Testis (tissue), 5 donors: ENCODE measurements around the gene TEX54. TPM values are rescaled to one million over a fixed set of nuclear protein-coding genes. Genes with fewer than 3 reads are reported as not detected.
A peak's percentile ranks its signal among the peaks of the same experiment; 100 is the strongest.

ENCODE experiments used
- DNase-seq: peaks from one replicate; pipeline ENCODE4 v3.0.0-alpha.2; 2019
- H3K27ac ChIP-seq, 2 donors: fragments of 200-600 bp; sonication (generic); one replicate each; pipeline ENCODE4 v1.5.1; 2019
- H3K27me3 ChIP-seq: fragments of 200-600 bp; sonication (generic); one replicate; pipeline ENCODE4 v1.5.1; 2019
- H3K36me3 ChIP-seq: fragments of 200-600 bp; sonication (generic); one replicate; pipeline ENCODE4 v1.5.1; 2017; ENCODE audit warnings: low read depth; ENCODE audit errors: missing control alignments
- H3K4me1 ChIP-seq: fragments of 200-600 bp; sonication (generic); one replicate; pipeline ENCODE4 v1.5.1; 2019
- H3K4me3 ChIP-seq, 2 donors: fragments of 200-600 bp; sonication (generic); one replicate each; pipeline ENCODE4 v1.5.1; 2017 to 2019
- H3K9me3 ChIP-seq: fragments of 200-600 bp; sonication (generic); one replicate; pipeline ENCODE4 v1.5.1; 2017
- CTCF ChIP-seq, 3 experiments: fragments of 450-650 bp in 2 of 3; fragments of 200-600 bp in 1 of 3; sonication (generic) in 1 of 3; IDR thresholded peaks; one replicate each; pipeline ENCODE4 v1.5.1; 2016 to 2019; ENCODE audit warnings: antibody characterized with exemption in 3 of 3, mild to moderate bottlenecking in 2 of 3, moderate library complexity in 1 of 3
- POLR2A ChIP-seq: fragments of 450-650 bp; IDR thresholded peaks from one replicate; pipeline ENCODE4 v1.6.1; 2017; ENCODE audit warnings: antibody characterized with exemption, mild to moderate bottlenecking, moderate library complexity
- WGBS, 2 donors: methylation state at CpG; one replicate each; pipeline ENCODE4 v1.1.5; 2018; 5-methylcytosine and 5-hydroxymethylcytosine counted together
- intact Hi-C: fragments of 100-400 bp; cut with DNase I; formaldehyde crosslinking; loops from one replicate; pipeline ENCODE4 v1.15.1; 2023; ENCODE audit warnings: low total_unique reads
- long read RNA-seq, 2 donors: transcript quantifications; one replicate each; lab custom pipeline, GENCODE V29; 2026
- polyA plus RNA-seq: library from polyadenylated mRNA; stranded (reverse); fragments of 350-450 nt; fragmentation: Illumina TruSeq; extraction: RNeasy Lipid Tissue Mini Kit (QIAGEN cat#74804); gene quantifications from one replicate; pipeline ENCODE4 v1.2.3, GENCODE V29; 2014; ENCODE audit warnings: low read depth, low replicate concordance; ENCODE audit not compliant: insufficient read depth
- total RNA-seq, 2 donors: library from RNA; depleted of rRNA; stranded (reverse); fragments of >200 nt; gene quantifications; one replicate each; pipeline ENCODE4 v1.2.3, GENCODE V29; 2016

TEX54 gene
- total RNA-seq (10 to 100 TPM; 18.4 to 38.1 TPM), polyA plus RNA-seq (40.7 TPM)
- long read RNA-seq, donor 1, partial matches to known transcripts = 0 of 1 reads
- long read RNA-seq, donor 1, other reads (novel, unspliced or antisense) = 0 of 1 reads
- long read RNA-seq, donor 2 = 0 reads

- TF ChIP-seq POLR2A = no peak
- TF ChIP-seq CTCF (IDR thresholded peaks at IDR 0.05) = no peak
- H3K4me1 ChIP-seq = peaks cover 10% of the 10 kb centered on the region
- no peaks in the 10 kb centered on the region for H3K27me3 ChIP-seq
- DNase-seq = peak; percentile 61
- no peaks in the 10 kb centered on the region for H3K9me3 ChIP-seq
- 7 to 8% methylated on average over 35 to 40 of the region's 40 CpGs for WGBS, 2 donors
- intact Hi-C loops = no loop called here
- no peaks in the 10 kb centered on the region for H3K36me3 ChIP-seq
- peak within 1 kb of the TSS; percentile 99 for H3K4me3 ChIP-seq
- H3K27ac ChIP-seq = peak within 1 kb of the TSS; percentile 93 to 97
These were observed at the start of gene TEX54 for GRCh38 chr11:62832336-62833234. TEX54 (minus strand) TSS chr11:62832841.

GRCh38 chr11:62882431-62882749 lies 49.7 kb upstream of the TEX54 start:
- intact Hi-C loops = no loop called here
- peaks cover 3% of the 10 kb centered on the region for H3K36me3 ChIP-seq

GRCh38 chr11:62881579-62882430 lies 49.2 kb upstream of the TEX54 start:
- H3K4me3 ChIP-seq = peak overlapping the region; percentile 94 to 100
- H3K9me3 ChIP-seq = no peaks in the 10 kb centered on the region
- peak overlapping the region; percentile 95 to 97 for H3K27ac ChIP-seq
- peak; percentile 95 for DNase-seq
- intact Hi-C loops = no loop called here
- no peaks in the 10 kb centered on the region for H3K27me3 ChIP-seq
- peaks cover 3% of the 10 kb centered on the region for H3K36me3 ChIP-seq
- H3K4me1 ChIP-seq = peaks cover 23% of the 10 kb centered on the region
- TF ChIP-seq CTCF (IDR thresholded peaks at IDR 0.05) = no peak
- TF ChIP-seq POLR2A = no peak
- 4 to 5% methylated on average over 20 to 21 of the region's 21 CpGs for WGBS, 2 donors

More at GRCh38 chr11:62882431-62882749, 49.7 kb upstream of the TEX54 start:
- DNase-seq = no peak
- Histone ChIP-seq H3K4me3 (peak overlapping the region in 1 of 2 donors; percentile 100), H3K4me1 (peaks cover 23% of the 10 kb centered on the region), H3K27me3 (no peaks in the 10 kb centered on the region), H3K27ac (peak overlapping the region; percentile 95 to 97), H3K9me3 (no peaks in the 10 kb centered on the region)
- 63 to 71% methylated on average over 6 of the region's 6 CpGs for WGBS, 2 donors
- TF ChIP-seq POLR2A (no peak), CTCF (IDR thresholded peaks at IDR 0.05) (no peak)

GRCh38 chr11:62880803-62881578 lies 48.4 kb upstream of the TEX54 start, which contains the start of gene SLC3A2:
SLC3A2 (plus strand) TSS chr11:62880896; CDS start chr11:62881024, 128 bp downstream.
- H3K27me3 ChIP-seq = no peaks in the 10 kb centered on the region
- peak within 1 kb of the TSS; percentile 94 to 100 for H3K4me3 ChIP-seq
- intact Hi-C loops = no loop called here
- peaks cover 23% of the 10 kb centered on the region for H3K4me1 ChIP-seq
- peak; percentile 32 to 71 (median 70) for TF ChIP-seq CTCF (IDR thresholded peaks at IDR 0.05)
- TF ChIP-seq POLR2A = peak; percentile 96
- peak within 1 kb of the TSS; percentile 95 to 97 for H3K27ac ChIP-seq
- WGBS, 2 donors = 0% methylated on average over 12 to 51 of the region's 69 CpGs
- DNase-seq = peak; percentile 93
- H3K36me3 ChIP-seq = no peaks in the 10 kb centered on the region
- H3K9me3 ChIP-seq = no peaks in the 10 kb centered on the region
